GF-D8 (cell line): ENCODE data around the gene HRAS.

Experiments used
- DNase-seq: peaks from one replicate; lab custom pipeline; 2025; lab: John Stamatoyannopoulos, UW

Gene HRAS

GRCh38 chr11:507727-508515, 27.5 kb downstream of the HRAS start:
- DNase-seq: no peak

GRCh38 chr11:506995-507726, 28.2 kb downstream of the HRAS start, which contains the start of gene RNH1:
Gene RNH1 (minus strand): TSS chr11:507242. CDS start chr11:502162, 5,080 bp downstream.
- DNase-seq: peak; percentile 62

- DNase-seq: peak; percentile 65
Measured at GRCh38 chr11:506238-506994, 29.0 kb downstream of the HRAS start.

- no peak for DNase-seq
Measured at GRCh38 chr11:504994-505344, 30.4 kb downstream of the HRAS start.

GRCh38 chr11:504053-504993, 31.1 kb downstream of the HRAS start:
- DNase-seq: peak; percentile 32

GRCh38 chr11:503179-503981, 32.0 kb downstream of the HRAS start:
- peak; percentile 57 for DNase-seq

GRCh38 chr11:502288-503178, 32.8 kb downstream of the HRAS start:
- DNase-seq: no peak

- no peak for DNase-seq
Measured at GRCh38 chr11:501683-502287, 33.6 kb downstream of the HRAS start.

- DNase-seq: no peak
Measured at GRCh38 chr11:501001-501682, 34.2 kb downstream of the HRAS start.

- DNase-seq: no peak
Measured at GRCh38 chr11:499201-500076, 35.9 kb downstream of the HRAS start.

GRCh38 chr11:498297-499181, 36.8 kb downstream of the HRAS start:
- DNase-seq: no peak

GRCh38 chr11:497565-498296, 37.6 kb downstream of the HRAS start:
- DNase-seq: no peak

GRCh38 chr11:496834-497564, 38.4 kb downstream of the HRAS start:
- DNase-seq: no peak

GRCh38 chr11:495537-495931, 39.8 kb downstream of the HRAS start:
- DNase-seq: no peak
